Prostate gland (tissue), 2 donors: Measurements from ENCODE around the gene LRGUK. TPM values are rescaled to one million over a fixed set of nuclear protein-coding genes. Genes with fewer than 3 reads are reported as not detected.

Source experiments
- DNase-seq: peaks from one replicate; pipeline ENCODE4 v3.0.0-alpha.2; 2019; ENCODE audit warnings: low spot score
- H3K27ac ChIP-seq, 2 donors: fragments of 200-600 bp; sonication (generic); 2 replicates each; pipeline ENCODE4 v1.5.1; 2017 to 2019
- H3K27me3 ChIP-seq: fragments of 200-600 bp; sonication (generic); replicated peaks from 2 replicates; pipeline ENCODE4 v1.5.1; 2019; ENCODE audit not compliant: insufficient read depth
- H3K36me3 ChIP-seq, 2 donors: fragments of 200-600 bp; sonication (generic); 1 replicate in 1 of 2; 2 replicates in 1 of 2; pipeline versions ENCODE4 v1.5.1 to v1.8.1; 2017 to 2019
- H3K4me1 ChIP-seq: fragments of 200-600 bp; sonication (generic); replicated peaks from 2 replicates; pipeline ENCODE4 v1.5.1; 2019
- H3K4me3 ChIP-seq, 2 donors: fragments of 200-600 bp; sonication (generic); 2 replicates each; pipeline ENCODE4 v1.5.1; 2017 to 2019
- H3K9me3 ChIP-seq: fragments of 200-600 bp; sonication (generic); 2 replicates; pipeline ENCODE4 v1.5.1; 2017
- CTCF ChIP-seq, 4 experiments: fragments of 200-600 bp in 2 of 4; fragments of 450-650 bp in 2 of 4; sonication (generic) in 2 of 4; IDR thresholded peaks; 1 replicate in 3 of 4; 2 replicates in 1 of 4; pipeline ENCODE4 v1.5.1; 2016 to 2019; ENCODE audit warnings: antibody characterized with exemption in 4 of 4, mild to moderate bottlenecking in 2 of 4, moderate library complexity in 2 of 4
- POLR2A ChIP-seq: fragments of 450-650 bp; IDR thresholded peaks from one replicate; pipeline ENCODE4 v1.6.1; 2016; ENCODE audit warnings: antibody characterized with exemption, mild to moderate bottlenecking
- POLR2AphosphoS5 ChIP-seq: sonication (generic); formaldehyde crosslinking; IDR thresholded peaks from one replicate; pipeline ENCODE4 v1.6.1; 2017; ENCODE audit warnings: antibody characterized with exemption
- WGBS: methylation state at CpG from one replicate; pipeline ENCODE4 v1.1.5; 2018; 5-methylcytosine and 5-hydroxymethylcytosine counted together
- intact Hi-C: fragments of 100-400 bp; cut with DNase I; formaldehyde crosslinking; loops from one replicate; pipeline ENCODE4 v1.14.2; 2022
- total RNA-seq, 2 donors: library from RNA; depleted of rRNA; stranded (reverse); fragments of >200 nt; gene quantifications; one replicate each; pipeline ENCODE4 v1.1.0, GENCODE V29; 2016

LRGUK gene
- total RNA-seq, 2 donors from 2014 or later: 1.3 to 4.9 TPM

- no peak for DNase-seq
- no peak overlapping the region for H3K27ac ChIP-seq
- H3K9me3 ChIP-seq: no peaks in the 10 kb centered on the region
- no peaks in the 10 kb centered on the region for H3K27me3 ChIP-seq
- TF ChIP-seq POLR2A: no peak
- no peak for TF ChIP-seq POLR2AphosphoS5
- TF ChIP-seq CTCF (IDR thresholded peaks at IDR 0.05): no peak
- no peak overlapping the region for H3K4me3 ChIP-seq
- H3K4me1 ChIP-seq: no peaks in the 10 kb centered on the region
- 88% methylated on average over 4 of the region's 4 CpGs for WGBS
- H3K36me3 ChIP-seq: no peaks in the 10 kb centered on the region
- intact Hi-C loops: no loop called here
Measured at GRCh38 chr7:134203186-134203889, 76.2 kb downstream of the LRGUK start.

- Histone ChIP-seq H3K27me3 (no peaks in the 10 kb centered on the region), H3K4me3 (no peak overlapping the region), H3K27ac (no peak overlapping the region), H3K4me1 (no peaks in the 10 kb centered on the region), H3K9me3 (no peaks in the 10 kb centered on the region), H3K36me3 (no peaks in the 10 kb centered on the region)
- intact Hi-C loops: no loop called here
- WGBS: 97% methylated on average over 16 of the region's 16 CpGs
- TF ChIP-seq CTCF (IDR thresholded peaks at IDR 0.05): no peak
- TF ChIP-seq POLR2AphosphoS5: no peak
- TF ChIP-seq POLR2A: no peak
- no peak for DNase-seq
Measured at GRCh38 chr7:134209322-134210015, 82.3 kb downstream of the LRGUK start.

GRCh38 chr7:134210227-134210626 lies 83.1 kb downstream of the LRGUK start:
- DNase-seq: no peak
- Histone ChIP-seq H3K4me3 (no peak overlapping the region), H3K27me3 (no peaks in the 10 kb centered on the region), H3K9me3 (no peaks in the 10 kb centered on the region), H3K36me3 (no peaks in the 10 kb centered on the region), H3K27ac (no peak overlapping the region), H3K4me1 (no peaks in the 10 kb centered on the region)
- TF ChIP-seq CTCF (IDR thresholded peaks at IDR 0.05): no peak
- TF ChIP-seq POLR2AphosphoS5: no peak
- TF ChIP-seq POLR2A: no peak
- intact Hi-C loops: no loop called here
- WGBS: 97% methylated on average over 8 of the region's 8 CpGs

GRCh38 chr7:134210976-134211663 lies 84.0 kb downstream of the LRGUK start:
- no peak for DNase-seq
- intact Hi-C loops: no loop called here
- TF ChIP-seq POLR2A (no peak), CTCF (IDR thresholded peaks at IDR 0.05) (no peak), POLR2AphosphoS5 (no peak)
- no peaks in the 10 kb centered on the region for H3K27me3 ChIP-seq
- no peaks in the 10 kb centered on the region for H3K9me3 ChIP-seq
- H3K27ac ChIP-seq: no peak overlapping the region
- no peak overlapping the region for H3K4me3 ChIP-seq
- no peaks in the 10 kb centered on the region for H3K4me1 ChIP-seq
- 98% methylated on average over 7 of the region's 7 CpGs for WGBS
- H3K36me3 ChIP-seq: no peaks in the 10 kb centered on the region
